NCI-H69 (cell line): ENCODE measurements around the gene CRYBB3.
A peak's percentile ranks its signal among the peaks of the same experiment; 100 is the strongest.
"Not testable (repeated sequence)": the region's sequence is repeated elsewhere in the genome, so short reads cannot be mapped to it uniquely, and the experiment has no call there.

Experiments used
- DNase-seq: peaks from one replicate; lab custom pipeline; 2025; lab: John Stamatoyannopoulos, UW

Gene CRYBB3

GRCh38 chr22:25206998-25207397 is 7.3 kb downstream of the CRYBB3 start:
- no peak for DNase-seq

GRCh38 chr22:25207553-25208157 is 8.0 kb downstream of the CRYBB3 start:
- DNase-seq = no peak

- no peak for DNase-seq
Observed at GRCh38 chr22:25208328-25208727, 8.7 kb downstream of the CRYBB3 start.

- DNase-seq = peak; percentile 11
Observed at GRCh38 chr22:25208743-25209505, 9.3 kb downstream of the CRYBB3 start.

GRCh38 chr22:25210793-25211192 is 11.1 kb downstream of the CRYBB3 start:
- no peak for DNase-seq

- no peak for DNase-seq
Observed at GRCh38 chr22:25212337-25212736, 12.7 kb downstream of the CRYBB3 start.

GRCh38 chr22:25213221-25213620 is 13.6 kb downstream of the CRYBB3 start:
- DNase-seq = no peak

- DNase-seq = no peak
Observed at GRCh38 chr22:25216230-25216629, 16.6 kb downstream of the CRYBB3 start.

GRCh38 chr22:25219211-25219689 is 19.6 kb downstream of the CRYBB3 start, which contains the start of gene CRYBB2:
TSS of gene CRYBB2 (plus strand) at chr22:25219639. CDS start at chr22:25221430, 1,791 bp downstream.
- no peak for DNase-seq

GRCh38 chr22:25219948-25220442 is 20.3 kb downstream of the CRYBB3 start:
- DNase-seq = peak; percentile 89

GRCh38 chr22:25221790-25222189 is 22.1 kb downstream of the CRYBB3 start:
- DNase-seq = peak; percentile 17

GRCh38 chr22:25223269-25223850 is 23.7 kb downstream of the CRYBB3 start:
- peak; percentile 78 for DNase-seq

GRCh38 chr22:25228822-25229221 is 29.2 kb downstream of the CRYBB3 start:
- no peak for DNase-seq

GRCh38 chr22:25230760-25231159 is 31.1 kb downstream of the CRYBB3 start:
- not testable (repeated sequence) for DNase-seq

GRCh38 chr22:25232301-25232700 is 32.6 kb downstream of the CRYBB3 start:
- DNase-seq = no peak

- DNase-seq = not testable (repeated sequence)
Observed at GRCh38 chr22:25233706-25234105, 34.0 kb downstream of the CRYBB3 start.

- peak; percentile 87 for DNase-seq
Observed at GRCh38 chr22:25235547-25236290, 36.1 kb downstream of the CRYBB3 start.

GRCh38 chr22:25236417-25236816 is 36.8 kb downstream of the CRYBB3 start:
- no peak for DNase-seq

GRCh38 chr22:25237503-25237902 is 37.8 kb downstream of the CRYBB3 start:
- DNase-seq = no peak

GRCh38 chr22:25238058-25238457 is 38.4 kb downstream of the CRYBB3 start:
- DNase-seq = not testable (repeated sequence)

- DNase-seq = peak; percentile 10
Observed at GRCh38 chr22:25255169-25255568, 55.5 kb downstream of the CRYBB3 start.
